ENCODE data around the gene MAEL.

DNA sequence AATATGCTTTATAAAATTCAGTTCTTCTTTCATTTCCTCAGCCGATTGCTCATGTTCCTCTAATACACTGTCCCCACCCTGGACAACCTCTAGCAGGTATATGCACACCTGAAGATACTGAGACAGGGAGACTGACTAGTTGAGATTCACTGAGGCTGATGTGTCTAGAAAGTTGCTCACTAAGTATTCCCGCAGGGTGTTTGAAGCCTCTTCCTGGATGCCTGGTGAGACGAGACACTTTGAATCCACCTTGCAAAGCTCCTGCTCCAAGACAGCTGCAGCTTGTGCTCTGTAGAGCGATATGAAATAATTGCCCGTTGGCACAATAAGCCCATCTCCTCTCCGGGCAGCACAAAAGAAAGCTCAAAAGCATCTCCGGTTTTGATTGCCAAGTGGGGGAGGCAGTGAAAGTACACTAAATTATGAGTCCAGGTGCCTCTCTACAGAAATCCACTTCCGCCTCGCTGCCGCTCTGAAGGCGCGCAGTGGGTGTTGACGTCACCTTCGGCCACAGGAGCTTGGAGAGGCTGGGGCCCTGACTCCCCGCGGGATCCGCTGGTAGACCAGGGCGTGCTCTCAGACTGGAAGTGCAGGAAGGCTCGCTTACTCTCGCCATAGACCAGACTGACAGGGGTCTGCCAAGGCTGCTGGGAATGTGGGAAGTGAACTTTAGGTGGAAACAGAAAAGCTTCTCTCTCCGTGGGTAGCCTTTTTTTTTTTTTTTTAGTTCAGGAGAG is 54.8 kb downstream of the MAEL start:
- TF ChIP-seq, protein P1, sequence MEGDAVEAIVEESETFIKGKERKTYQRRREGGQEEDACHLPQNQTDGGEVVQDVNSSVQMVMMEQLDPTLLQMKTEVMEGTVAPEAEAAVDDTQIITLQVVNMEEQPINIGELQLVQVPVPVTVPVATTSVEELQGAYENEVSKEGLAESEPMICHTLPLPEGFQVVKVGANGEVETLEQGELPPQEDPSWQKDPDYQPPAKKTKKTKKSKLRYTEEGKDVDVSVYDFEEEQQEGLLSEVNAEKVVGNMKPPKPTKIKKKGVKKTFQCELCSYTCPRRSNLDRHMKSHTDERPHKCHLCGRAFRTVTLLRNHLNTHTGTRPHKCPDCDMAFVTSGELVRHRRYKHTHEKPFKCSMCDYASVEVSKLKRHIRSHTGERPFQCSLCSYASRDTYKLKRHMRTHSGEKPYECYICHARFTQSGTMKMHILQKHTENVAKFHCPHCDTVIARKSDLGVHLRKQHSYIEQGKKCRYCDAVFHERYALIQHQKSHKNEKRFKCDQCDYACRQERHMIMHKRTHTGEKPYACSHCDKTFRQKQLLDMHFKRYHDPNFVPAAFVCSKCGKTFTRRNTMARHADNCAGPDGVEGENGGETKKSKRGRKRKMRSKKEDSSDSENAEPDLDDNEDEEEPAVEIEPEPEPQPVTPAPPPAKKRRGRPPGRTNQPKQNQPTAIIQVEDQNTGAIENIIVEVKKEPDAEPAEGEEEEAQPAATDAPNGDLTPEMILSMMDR (conservative IDR thresholded peaks at IDR 0.05; ENCODE audit: low read length) = no peak
- no peak for TF ChIP-seq EZH2phosphoT487 (IDR thresholded peaks at IDR 0.05; ENCODE audit: borderline replicate concordance)

Measured in Loucy (cell line).